ENCODE measurements around the gene ITPR1.

ITPR1 gene

GRCh38 chr3:4739289-4740236 is 246.4 kb downstream of the ITPR1 start:
- no peak overlapping the region for H3K4me3 ChIP-seq (ENCODE audit: low read length)
- no peak for TF ChIP-seq ZNF274 (IDR thresholded peaks at IDR 0.05; ENCODE audit: low read depth, low read length)

GRCh38 chr3:4740397-4741105 is 247.4 kb downstream of the ITPR1 start:
- no peak for TF ChIP-seq ZNF274 (IDR thresholded peaks at IDR 0.05; ENCODE audit: low read depth, low read length)
- H3K4me3 ChIP-seq (ENCODE audit: low read length): no peak overlapping the region

GRCh38 chr3:4741106-4741403 is 247.9 kb downstream of the ITPR1 start:
- no peak for TF ChIP-seq ZNF274 (IDR thresholded peaks at IDR 0.05; ENCODE audit: low read depth, low read length)
- H3K4me3 ChIP-seq (ENCODE audit: low read length): no peak overlapping the region

- no peak overlapping the region for H3K4me3 ChIP-seq (ENCODE audit: low read length)
- no peak for TF ChIP-seq ZNF274 (IDR thresholded peaks at IDR 0.05; ENCODE audit: low read depth, low read length)
Observed at GRCh38 chr3:4741404-4742307, 248.5 kb downstream of the ITPR1 start.

GRCh38 chr3:4742359-4742758 is 249.2 kb downstream of the ITPR1 start:
- TF ChIP-seq ZNF274 (IDR thresholded peaks at IDR 0.05; ENCODE audit: low read depth, low read length): no peak
- no peak overlapping the region for H3K4me3 ChIP-seq (ENCODE audit: low read length)

- H3K4me3 ChIP-seq (ENCODE audit: low read length): no peak overlapping the region
Observed at GRCh38 chr3:4743371-4743770, 250.2 kb downstream of the ITPR1 start.

GRCh38 chr3:4744405-4745234 is 251.5 kb downstream of the ITPR1 start:
- no peak for TF ChIP-seq ZNF274 (IDR thresholded peaks at IDR 0.05; ENCODE audit: low read depth, low read length)

More at GRCh38 chr3:4743371-4743770, 250.2 kb downstream of the ITPR1 start:
- no peak for TF ChIP-seq ZNF274 (IDR thresholded peaks at IDR 0.05; ENCODE audit: low read depth, low read length)

GRCh38 chr3:4745235-4745610 is 252.1 kb downstream of the ITPR1 start:
- no peak for TF ChIP-seq ZNF274 (IDR thresholded peaks at IDR 0.05; ENCODE audit: low read depth, low read length)
- H3K4me3 ChIP-seq (ENCODE audit: low read length): no peak overlapping the region

More at GRCh38 chr3:4744405-4745234, 251.5 kb downstream of the ITPR1 start:
- no peak overlapping the region for H3K4me3 ChIP-seq (ENCODE audit: low read length)

GRCh38 chr3:4746241-4746958 is 253.3 kb downstream of the ITPR1 start:
- TF ChIP-seq ZNF274 (IDR thresholded peaks at IDR 0.05; ENCODE audit: low read depth, low read length): no peak
- H3K4me3 ChIP-seq (ENCODE audit: low read length): no peak overlapping the region

- no peak overlapping the region for H3K4me3 ChIP-seq (ENCODE audit: low read length)
- no peak for TF ChIP-seq ZNF274 (IDR thresholded peaks at IDR 0.05; ENCODE audit: low read depth, low read length)
Observed at GRCh38 chr3:4748127-4748526, 255.0 kb downstream of the ITPR1 start.

GRCh38 chr3:4748701-4749378 is 255.7 kb downstream of the ITPR1 start:
- no peak for TF ChIP-seq ZNF274 (IDR thresholded peaks at IDR 0.05; ENCODE audit: low read depth, low read length)

GRCh38 chr3:4749567-4750002 is 256.4 kb downstream of the ITPR1 start:
- H3K4me3 ChIP-seq (ENCODE audit: low read length): peak overlapping the region; percentile 71
- TF ChIP-seq ZNF274 (IDR thresholded peaks at IDR 0.05; ENCODE audit: low read depth, low read length): no peak

More at GRCh38 chr3:4748701-4749378, 255.7 kb downstream of the ITPR1 start:
- H3K4me3 ChIP-seq (ENCODE audit: low read length): no peak overlapping the region
